NCI-H1436 (cell line): ENCODE measurements around the gene SSTR3.
A peak's percentile ranks its signal among the peaks of the same experiment; 100 is the strongest.
"Not testable (repeated sequence)": the region's sequence is repeated elsewhere in the genome, so short reads cannot be mapped to it uniquely, and the experiment has no call there.

ENCODE experiments used
- DNase-seq: peaks from one replicate; lab custom pipeline; 2025; lab: John Stamatoyannopoulos, UW

Gene SSTR3

GRCh38 chr22:37212174-37212906 lies at the start of gene SSTR3:
TSS of gene SSTR3 (minus strand) at chr22:37212477. CDS start at chr22:37207803, 4,674 bp downstream.
- no peak for DNase-seq

- peak; percentile 47 for DNase-seq
These were observed 48.6 kb upstream of the SSTR3 start for GRCh38 chr22:37260901-37261336.

GRCh38 chr22:37260155-37260795 lies 48.0 kb upstream of the SSTR3 start:
- peak; percentile 52 for DNase-seq

- no peak for DNase-seq
These were observed 47.3 kb upstream of the SSTR3 start for GRCh38 chr22:37259540-37260029.

GRCh38 chr22:37258753-37259401 lies 46.6 kb upstream of the SSTR3 start:
- DNase-seq, result no peak

- DNase-seq, result no peak
These were observed 45.9 kb upstream of the SSTR3 start for GRCh38 chr22:37258005-37258752.

GRCh38 chr22:37256075-37256726 lies 43.9 kb upstream of the SSTR3 start:
- no peak for DNase-seq

GRCh38 chr22:37255558-37256006 lies 43.3 kb upstream of the SSTR3 start:
- DNase-seq, result no peak

- no peak for DNase-seq
These were observed 42.6 kb upstream of the SSTR3 start for GRCh38 chr22:37254867-37255233.

- no peak for DNase-seq
These were observed 42.1 kb upstream of the SSTR3 start for GRCh38 chr22:37254209-37254866.

- no peak for DNase-seq
These were observed 40.9 kb upstream of the SSTR3 start for GRCh38 chr22:37253126-37253660.

GRCh38 chr22:37251836-37252235 lies 39.6 kb upstream of the SSTR3 start:
- not testable (repeated sequence) for DNase-seq

- DNase-seq, result no peak
These were observed 37.7 kb upstream of the SSTR3 start for GRCh38 chr22:37249986-37250385.

GRCh38 chr22:37248251-37248650 lies 36.0 kb upstream of the SSTR3 start:
- no peak for DNase-seq

- no peak for DNase-seq
These were observed 33.5 kb upstream of the SSTR3 start for GRCh38 chr22:37245740-37246139.

GRCh38 chr22:37244922-37245722 lies 32.8 kb upstream of the SSTR3 start:
- no peak for DNase-seq

- DNase-seq, result peak; percentile 67
These were observed 32.0 kb upstream of the SSTR3 start, which contains the start of gene RAC2 for GRCh38 chr22:37244114-37244921. TSS of gene RAC2 (minus strand) at chr22:37244269. CDS start at chr22:37244148, 121 bp downstream.

- DNase-seq, result no peak
These were observed 31.3 kb upstream of the SSTR3 start for GRCh38 chr22:37243402-37244113.
